BLaER1 treated with 17β-estradiol and CSF1 and Interleukin-3, amounts not matched to agents 10 nM and 100 nM (cell line): ENCODE measurements around the gene BEST4.
A peak's percentile ranks its signal among the peaks of the same experiment; 100 is the strongest.

ENCODE experiments used
- H3K27ac ChIP-seq, 11 experiments: shearing (Covaris generic); formaldehyde crosslinking; 2 replicates each; pipeline ENCODE4 v1.8.1; 2022
- H3K27me3 ChIP-seq, 11 experiments: shearing (Covaris generic); formaldehyde crosslinking; 2 replicates each; pipeline ENCODE4 v1.8.1; 2022
- H3K36me3 ChIP-seq, 11 experiments: shearing (Covaris generic); formaldehyde crosslinking; 2 replicates each; pipeline ENCODE4 v1.8.1; 2022
- H3K4me1 ChIP-seq, 10 experiments: shearing (Covaris generic); formaldehyde crosslinking; 2 replicates each; pipeline ENCODE4 v1.8.1; 2022
- H3K4me2 ChIP-seq, 11 experiments: shearing (Covaris generic); formaldehyde crosslinking; 2 replicates each; pipeline ENCODE4 v1.8.1; 2022
- H3K4me3 ChIP-seq, 10 experiments: shearing (Covaris generic); formaldehyde crosslinking; 2 replicates each; pipeline ENCODE4 v1.8.1; 2022
- H3K9ac ChIP-seq, 11 experiments: shearing (Covaris generic); formaldehyde crosslinking; 2 replicates each; pipeline ENCODE4 v1.8.1; 2022
- H3K9me3 ChIP-seq, 11 experiments: shearing (Covaris generic); formaldehyde crosslinking; replicated peaks in 1 of 11; 2 replicates each; pipeline ENCODE4 v1.8.1; 2022
- H4K20me1 ChIP-seq, 11 experiments: shearing (Covaris generic); formaldehyde crosslinking; 2 replicates each; pipeline ENCODE4 v1.8.1; 2022
- Cebpa-rat ChIP-seq, 11 experiments: shearing (Covaris generic); IDR thresholded peaks; 2 replicates each; pipeline ENCODE4 v1.8.1; 2022

Gene BEST4

GRCh38 chr1:44806025-44806703 is 18.2 kb upstream of the BEST4 start:
- Histone ChIP-seq H3K27ac (peak overlapping the region; percentile 98 to 100 (median 99)), H4K20me1 (peaks cover 3 to 33% (median 21%) of the 10 kb centered on the region in 11 experiments; a peak in 15 of 22 replicates), H3K4me1 (peaks cover 78 to 97% (median 92%) of the 10 kb centered on the region in 10 experiments), H3K4me2 (peak overlapping the region; percentile 90 to 99 (median 92)), H3K27me3 (no peaks in the 10 kb centered on the region), H3K9me3 (no peaks in the 10 kb centered on the region), H3K4me3 (peak overlapping the region in 6 of 10 experiments; percentile 7 to 51 (median 28); a peak in 9 of 20 replicates), H3K9ac (peak overlapping the region; percentile 83 to 96 (median 90)), H3K36me3 (peaks cover 49 to 54% (median 51%) of the 10 kb centered on the region in 11 experiments)
- no peak for TF ChIP-seq Cebpa-rat (IDR thresholded peaks at IDR 0.05)

- H4K20me1 ChIP-seq = peaks cover 3 to 40% (median 21%) of the 10 kb centered on the region in 11 experiments; a peak in 15 of 22 replicates
- peak overlapping the region in 10 of 11 experiments; percentile 90 to 98 (median 91); a peak in 17 of 22 replicates for H3K4me2 ChIP-seq
- peak overlapping the region in 9 of 11 experiments; percentile 35 to 96 (median 90); a peak in 14 of 22 replicates for H3K9ac ChIP-seq
Observed at GRCh38 chr1:44805311-44806024, 17.5 kb upstream of the BEST4 start.

GRCh38 chr1:44803312-44804095 is 15.5 kb upstream of the BEST4 start:
- peak overlapping the region in 10 of 11 experiments; percentile 87 to 99 (median 92); a peak in 18 of 22 replicates for H3K4me2 ChIP-seq
- H3K9ac ChIP-seq = peak overlapping the region; percentile 10 to 97 (median 93); a peak in 21 of 22 replicates
- no peaks in the 10 kb centered on the region for H3K9me3 ChIP-seq
- no peaks in the 10 kb centered on the region for H3K27me3 ChIP-seq
- H3K27ac ChIP-seq = peak overlapping the region in 9 of 11 experiments; percentile 8 to 63 (median 52); a peak in 15 of 22 replicates
- no peak for TF ChIP-seq Cebpa-rat (IDR thresholded peaks at IDR 0.05)
- H3K4me1 ChIP-seq = peaks cover 66 to 85% (median 76%) of the 10 kb centered on the region in 10 experiments
- H3K4me3 ChIP-seq = peak overlapping the region in 3 of 10 experiments; percentile 92 to 97 (median 96); a peak in 6 of 20 replicates
- H3K36me3 ChIP-seq = peaks cover 49 to 54% (median 51%) of the 10 kb centered on the region in 11 experiments
- peaks cover 3 to 42% (median 21%) of the 10 kb centered on the region in 11 experiments; a peak in 15 of 22 replicates for H4K20me1 ChIP-seq

More at GRCh38 chr1:44805311-44806024, 17.5 kb upstream of the BEST4 start:
- H3K9me3 ChIP-seq = no peaks in the 10 kb centered on the region
- H3K27me3 ChIP-seq = no peaks in the 10 kb centered on the region
- H3K36me3 ChIP-seq = peaks cover 49 to 54% (median 51%) of the 10 kb centered on the region in 11 experiments
- no peak for TF ChIP-seq Cebpa-rat (IDR thresholded peaks at IDR 0.05)
- H3K4me3 ChIP-seq = peak overlapping the region in 2 of 10 experiments; percentile 28 to 46; a peak in 3 of 20 replicates
- peaks cover 74 to 93% (median 85%) of the 10 kb centered on the region in 10 experiments for H3K4me1 ChIP-seq
- H3K27ac ChIP-seq = peak overlapping the region in 10 of 11 experiments; percentile 98 to 100 (median 99); a peak in 18 of 22 replicates

GRCh38 chr1:44803062-44803311 is 15.0 kb upstream of the BEST4 start:
- H3K4me2 ChIP-seq = peak overlapping the region in 10 of 11 experiments; percentile 87 to 99 (median 92); a peak in 20 of 22 replicates
- peak overlapping the region in 5 of 10 experiments; percentile 90 to 97 (median 95); a peak in 8 of 20 replicates for H3K4me3 ChIP-seq
- H3K9me3 ChIP-seq = no peaks in the 10 kb centered on the region
- H3K36me3 ChIP-seq = peaks cover 49 to 54% (median 51%) of the 10 kb centered on the region in 11 experiments
- H3K27ac ChIP-seq = peak overlapping the region in 8 of 11 experiments; percentile 15 to 63 (median 52); a peak in 10 of 22 replicates
- peak overlapping the region; percentile 18 to 97 (median 93); a peak in 20 of 22 replicates for H3K9ac ChIP-seq
- TF ChIP-seq Cebpa-rat (IDR thresholded peaks at IDR 0.05) = no peak
- no peaks in the 10 kb centered on the region for H3K27me3 ChIP-seq
- peaks cover 3 to 42% (median 21%) of the 10 kb centered on the region in 11 experiments; a peak in 15 of 22 replicates for H4K20me1 ChIP-seq
- peaks cover 65 to 84% (median 74%) of the 10 kb centered on the region in 10 experiments for H3K4me1 ChIP-seq

GRCh38 chr1:44802306-44803061 is 14.5 kb upstream of the BEST4 start:
- H3K36me3 ChIP-seq = peaks cover 49 to 54% (median 51%) of the 10 kb centered on the region in 11 experiments
- H3K4me2 ChIP-seq = peak overlapping the region; percentile 86 to 99 (median 91)
- peaks cover 60 to 80% (median 71%) of the 10 kb centered on the region in 10 experiments for H3K4me1 ChIP-seq
- H3K27me3 ChIP-seq = no peaks in the 10 kb centered on the region
- peak overlapping the region; percentile 54 to 97 (median 94) for H3K9ac ChIP-seq
- peaks cover 3 to 42% (median 21%) of the 10 kb centered on the region in 11 experiments; a peak in 15 of 22 replicates for H4K20me1 ChIP-seq
- H3K27ac ChIP-seq = peak overlapping the region in 9 of 11 experiments; percentile 3 to 63 (median 52); a peak in 12 of 22 replicates
- no peaks in the 10 kb centered on the region for H3K9me3 ChIP-seq
- peak overlapping the region; percentile 35 to 98 (median 96); a peak in 18 of 20 replicates for H3K4me3 ChIP-seq
- TF ChIP-seq Cebpa-rat (IDR thresholded peaks at IDR 0.05) = no peak

- H3K4me3 ChIP-seq = peak overlapping the region; percentile 90 to 98 (median 96)
- peaks cover 46 to 50% (median 49%) of the 10 kb centered on the region in 11 experiments for H3K36me3 ChIP-seq
- H3K27me3 ChIP-seq = no peaks in the 10 kb centered on the region
- H3K4me1 ChIP-seq = peaks cover 52 to 72% (median 63%) of the 10 kb centered on the region in 10 experiments
- TF ChIP-seq Cebpa-rat (IDR thresholded peaks at IDR 0.05) = no peak
- peak overlapping the region; percentile 86 to 99 (median 91) for H3K4me2 ChIP-seq
- no peaks in the 10 kb centered on the region for H3K9me3 ChIP-seq
- peak overlapping the region in 8 of 11 experiments; percentile 3 to 89 (median 46); a peak in 6 of 22 replicates for H3K27ac ChIP-seq
- H3K9ac ChIP-seq = peak overlapping the region; percentile 91 to 97 (median 95)
- peaks cover 3 to 42% (median 21%) of the 10 kb centered on the region in 11 experiments; a peak in 15 of 22 replicates for H4K20me1 ChIP-seq
Observed at GRCh38 chr1:44801491-44802305, 13.7 kb upstream of the BEST4 start.
